T-helper 22 cell (primary cell): Measurements from ENCODE around the gene AKT3.
"Not testable (repeated sequence)": the region's sequence is repeated elsewhere in the genome, so short reads cannot be mapped to it uniquely, and the experiment has no call there.

Experiments used
- DNase-seq: peaks from one replicate; pipeline ENCODE4 v3.0.0-alpha.2; 2020; ENCODE audit warnings: low read depth

Gene AKT3

GRCh38 chr1:243783714-243784113, 66.3 kb downstream of the AKT3 start:
- DNase-seq, result no peak

- not testable (repeated sequence) for DNase-seq
Observed at GRCh38 chr1:243772361-243773050, 77.5 kb downstream of the AKT3 start.

DNA sequence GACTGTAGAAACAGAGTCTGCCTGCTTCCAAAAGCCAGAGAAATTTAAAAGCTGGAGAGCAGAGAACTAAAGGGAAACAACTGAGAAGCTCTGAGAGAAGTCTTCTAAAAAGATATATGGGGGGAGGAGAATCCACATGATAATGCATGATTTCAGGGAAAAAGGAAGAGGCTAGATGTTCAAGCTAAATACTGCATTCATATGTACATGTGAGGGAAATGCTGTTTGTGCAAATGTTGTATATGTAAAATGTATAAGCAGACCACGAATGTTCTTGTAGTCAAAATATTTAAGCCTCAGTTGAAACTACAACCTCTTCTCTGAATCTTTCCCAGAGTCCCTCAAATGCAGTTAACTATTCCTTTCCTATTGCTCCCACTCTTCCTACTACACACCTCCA, 79.2 kb downstream of the AKT3 start:
- no peak for DNase-seq

DNA sequence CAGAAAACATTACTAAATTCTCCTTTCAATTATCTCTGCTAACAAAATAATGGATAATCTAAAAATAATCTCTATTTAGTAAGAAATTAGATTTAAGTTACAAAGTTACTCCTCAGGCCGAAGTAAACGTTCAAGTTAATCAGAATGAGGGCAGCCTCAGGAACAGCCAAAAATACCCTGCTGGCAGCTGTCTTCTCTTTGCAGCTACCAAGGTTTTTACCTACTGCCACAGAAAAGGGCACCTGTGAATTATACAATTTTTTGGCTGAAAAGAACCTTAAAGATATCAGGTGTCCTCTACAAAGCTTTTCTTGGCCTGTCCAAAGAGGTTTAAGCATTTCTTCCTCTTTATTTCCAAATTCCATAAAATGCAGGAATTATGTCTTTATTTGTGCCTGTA, 84.4 kb downstream of the AKT3 start:
- DNase-seq, result no peak

DNA sequence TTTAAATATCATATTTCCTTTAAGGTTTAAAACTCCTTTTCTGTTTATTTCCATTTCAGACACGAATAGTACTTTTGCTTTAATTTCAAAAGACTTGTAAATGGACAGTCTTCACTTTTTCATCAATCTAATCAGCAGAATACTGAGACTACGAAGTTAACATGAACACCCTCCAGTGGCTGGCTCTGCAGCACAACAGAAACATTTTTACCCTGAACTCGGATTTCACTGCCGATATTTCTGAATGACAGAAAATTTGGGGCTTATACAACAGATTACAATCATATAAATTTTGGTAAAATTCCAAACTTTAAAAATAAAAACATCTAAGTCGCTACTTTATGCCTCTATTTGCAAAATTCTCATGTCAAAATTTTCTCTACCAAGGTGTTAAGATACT, 86.2 kb downstream of the AKT3 start:
- DNase-seq, result no peak

GRCh38 chr1:243758647-243759046, 91.4 kb downstream of the AKT3 start:
- DNase-seq, result no peak

DNA sequence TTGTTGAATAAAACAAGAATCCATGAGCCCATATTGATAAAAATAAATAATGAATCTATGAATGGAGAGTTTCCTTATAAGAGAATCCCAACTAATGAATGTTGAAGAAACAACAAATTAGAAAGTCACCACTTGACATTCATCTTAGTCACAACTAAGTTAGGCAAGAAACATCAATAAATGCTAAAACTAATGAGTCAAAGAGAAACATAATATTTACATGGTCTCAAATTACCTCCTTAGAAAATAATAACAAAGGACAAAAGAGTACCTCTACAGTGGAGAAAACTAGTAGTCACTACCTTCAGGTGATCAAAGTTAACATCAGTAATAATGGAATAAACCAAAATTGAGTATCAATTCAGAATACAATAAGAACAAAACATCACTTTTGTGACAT, 93.5 kb downstream of the AKT3 start:
- no peak for DNase-seq

DNA sequence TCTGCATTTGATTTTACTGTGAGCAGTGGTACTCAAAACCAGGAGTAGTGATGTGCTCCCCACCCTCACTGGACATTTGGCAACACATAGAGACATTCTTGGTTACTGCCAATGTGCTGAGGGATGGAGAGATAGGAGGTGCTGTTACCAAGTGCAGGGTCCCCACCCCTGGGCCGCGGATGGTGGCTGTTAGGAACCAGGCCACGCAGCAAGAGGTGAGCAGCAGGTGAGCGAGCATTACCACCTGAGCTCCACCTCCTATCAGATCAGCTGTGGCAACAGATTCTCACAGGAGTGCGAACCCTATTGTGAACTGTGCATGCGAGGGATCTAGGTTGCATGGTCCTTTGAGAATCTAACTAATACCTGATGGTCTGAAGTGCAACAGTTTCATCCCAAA, 95.7 kb downstream of the AKT3 start:
- DNase-seq, result no peak

- no peak for DNase-seq
Observed at GRCh38 chr1:243751506-243751905, 98.5 kb downstream of the AKT3 start.

GRCh38 chr1:243748706-243749283, 101.2 kb downstream of the AKT3 start:
- DNase-seq, result no peak

DNA sequence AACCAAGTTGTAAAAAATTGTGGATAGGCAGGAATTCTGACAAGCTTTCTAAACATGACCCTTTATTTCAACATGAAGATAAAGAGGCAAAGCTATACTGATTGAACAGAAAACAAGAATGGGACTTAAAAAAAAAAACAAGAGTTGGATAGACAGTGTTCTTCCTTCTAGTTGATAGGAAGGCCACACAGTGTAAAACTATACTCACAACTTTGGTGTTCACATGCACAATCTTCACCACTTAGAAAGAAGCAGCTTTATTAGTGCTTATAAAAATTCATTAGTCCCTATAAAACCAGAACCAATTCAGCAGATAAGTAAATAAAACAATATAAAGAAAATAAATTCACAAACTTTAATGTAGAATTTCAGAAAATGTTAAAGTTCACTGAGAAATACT, 101.8 kb downstream of the AKT3 start:
- DNase-seq, result no peak

DNA sequence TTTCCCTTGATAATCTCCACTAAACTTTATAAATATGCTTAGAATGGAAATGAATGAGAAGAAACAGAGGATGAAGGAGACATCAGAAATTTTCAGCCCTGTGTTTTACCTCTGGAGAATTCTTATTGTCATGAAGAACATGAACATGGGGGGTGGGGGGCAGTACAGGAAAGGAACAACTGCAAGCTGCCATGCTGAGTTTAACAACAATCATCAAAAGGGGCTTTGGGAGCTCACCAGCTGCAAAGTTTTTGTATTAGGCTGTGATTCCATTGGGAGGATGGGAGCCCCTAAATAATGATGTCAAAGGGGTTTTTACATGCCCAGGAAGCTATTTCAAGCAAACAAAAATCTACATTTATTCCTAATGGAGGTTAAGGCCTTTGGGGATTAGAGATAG, 103.3 kb downstream of the AKT3 start:
- no peak for DNase-seq

GRCh38 chr1:243745356-243745755, 104.7 kb downstream of the AKT3 start:
- DNase-seq, result no peak

DNA sequence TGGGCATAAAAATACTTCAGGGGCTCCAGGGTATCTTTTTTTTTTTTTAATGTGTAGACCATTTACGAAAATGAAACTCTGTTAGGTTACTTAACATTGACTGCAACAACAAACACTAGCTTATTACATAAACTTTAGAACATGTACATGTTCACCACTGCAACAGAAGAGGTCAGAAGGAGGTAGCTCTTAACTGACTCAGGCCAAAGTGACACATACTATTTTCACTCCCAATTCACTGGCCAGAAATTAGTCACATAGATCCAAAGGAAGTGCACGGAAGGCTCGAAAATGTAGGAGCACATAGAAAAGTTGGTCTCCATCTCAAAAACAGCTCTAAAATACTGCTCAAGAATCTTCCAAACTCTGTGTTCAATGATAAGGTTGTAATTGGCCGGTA, 107.2 kb downstream of the AKT3 start:
- DNase-seq, result no peak

- no peak for DNase-seq
Observed at GRCh38 chr1:243740255-243740999, 109.6 kb downstream of the AKT3 start.

- DNase-seq, result no peak
Observed at GRCh38 chr1:243739335-243740003, 110.6 kb downstream of the AKT3 start.

DNA sequence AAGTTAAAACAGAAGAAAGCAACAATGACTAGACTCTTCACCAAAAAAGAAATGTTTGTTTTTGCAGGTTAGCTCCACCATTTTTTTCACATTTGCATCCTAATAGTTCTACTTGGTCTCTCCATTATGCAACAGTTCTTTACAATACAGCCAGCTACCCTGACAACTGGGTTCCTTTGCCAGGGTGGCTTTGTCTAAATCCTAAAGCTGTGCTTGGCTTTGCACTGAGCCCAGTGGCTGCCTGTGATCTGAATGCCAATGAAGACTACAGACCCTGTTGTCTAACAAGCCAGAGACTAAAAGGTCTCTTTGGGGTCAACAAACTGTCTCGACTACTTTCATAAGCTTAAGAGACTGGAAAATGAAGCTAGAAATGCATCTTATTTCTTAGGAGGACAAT, 112.0 kb downstream of the AKT3 start:
- no peak for DNase-seq

DNA sequence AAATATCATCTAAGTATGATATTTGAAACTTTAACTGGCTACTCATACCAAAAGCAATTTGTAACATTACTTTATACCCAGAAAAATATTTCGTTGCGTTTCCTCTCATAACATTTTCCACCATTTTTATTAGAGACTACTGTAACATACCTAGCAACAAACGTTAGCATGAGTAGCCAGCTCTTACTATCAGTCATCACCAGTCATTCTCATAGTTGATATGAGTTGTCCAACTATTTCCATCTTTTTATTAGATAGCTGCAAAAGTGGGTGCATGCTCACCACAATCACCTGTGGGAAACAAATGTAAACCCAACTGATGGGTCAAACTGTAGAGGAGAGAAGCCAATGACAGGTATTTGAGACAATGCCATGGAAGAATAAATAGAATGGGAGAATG, 114.6 kb downstream of the AKT3 start:
- DNase-seq, result no peak

DNA sequence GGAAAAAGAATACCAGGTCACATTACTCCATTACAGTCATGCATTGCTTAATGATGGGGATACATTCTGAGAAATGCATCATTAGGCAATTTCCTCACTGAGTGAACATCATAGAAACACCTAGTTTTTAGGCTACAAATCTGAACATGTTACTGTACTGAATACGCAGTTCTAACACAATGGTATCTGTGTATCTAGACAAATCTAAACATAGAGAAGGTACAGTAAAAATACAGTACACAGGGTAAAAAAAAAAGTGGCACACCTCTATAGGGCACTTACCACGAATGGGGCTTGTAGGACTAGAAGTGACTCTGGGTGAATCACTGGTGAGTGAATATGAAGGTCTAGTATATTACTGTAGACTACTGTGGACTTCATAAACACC, 115.7 kb downstream of the AKT3 start:
- DNase-seq, result no peak

DNA sequence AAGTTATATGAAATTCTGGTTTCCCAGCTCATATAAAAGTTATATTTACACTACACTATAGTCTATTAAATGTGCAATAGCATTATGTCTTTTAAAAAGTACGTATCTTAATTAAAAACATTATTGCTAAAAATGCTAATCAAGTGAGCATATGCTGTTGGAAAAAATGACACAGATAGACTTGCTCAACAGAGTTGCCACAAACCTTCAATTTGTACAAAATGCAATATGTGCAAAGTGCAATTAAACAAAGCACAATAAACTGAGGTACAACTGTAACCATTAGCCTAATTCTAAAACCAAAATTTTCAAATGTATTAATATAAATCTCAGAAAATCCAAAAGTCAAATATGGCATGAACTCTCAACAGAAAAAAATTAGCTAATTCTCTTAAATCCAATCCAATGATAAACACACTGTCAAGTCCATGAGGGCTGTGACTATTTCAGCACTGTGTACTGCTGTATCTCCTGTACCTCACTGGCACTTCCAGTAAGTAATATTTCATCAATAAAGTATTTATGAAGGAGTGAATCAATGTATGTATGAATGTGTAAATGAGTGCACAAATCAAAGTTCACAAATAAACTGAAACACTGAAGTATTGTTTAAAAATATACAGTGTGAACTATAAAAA, 116.3 kb downstream of the AKT3 start:
- DNase-seq, result no peak

DNA sequence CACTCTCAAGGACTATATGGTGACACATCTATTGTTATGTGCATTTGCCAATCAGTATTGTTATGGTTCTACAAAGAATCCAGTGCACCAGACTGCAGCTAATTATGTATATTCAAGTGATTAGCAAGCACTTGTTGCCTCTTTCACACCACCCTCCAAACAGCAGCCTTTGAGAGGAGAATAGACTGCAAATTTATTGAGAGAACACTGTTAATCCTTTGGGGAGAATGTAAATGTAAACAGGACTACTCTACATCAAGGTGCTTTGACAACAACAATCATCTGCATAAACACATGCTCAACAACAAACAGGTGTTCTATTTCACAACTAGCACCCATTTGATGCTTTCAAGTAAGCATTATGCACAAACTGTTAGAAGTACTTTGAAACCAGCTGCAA, 117.4 kb downstream of the AKT3 start:
- DNase-seq, result no peak

- no peak for DNase-seq
Observed at GRCh38 chr1:243731974-243732625, 117.9 kb downstream of the AKT3 start.
